Activated T-cell treated with anti-CD3 and anti-CD28 coated beads for 48 hours (primary cell): ENCODE measurements around the gene ALDH3A1.

Source experiments
- DNase-seq: peaks from one replicate; pipeline ENCODE4 v3.0.0-alpha.2; 2020; ENCODE audit warnings: low read depth

Gene ALDH3A1

GRCh38 chr17:19703106-19703827, 44.8 kb downstream of the ALDH3A1 start:
- DNase-seq: no peak

GRCh38 chr17:19702217-19702641, 45.9 kb downstream of the ALDH3A1 start:
- DNase-seq: no peak
